Lung (tissue), 12 donors: ENCODE data around the gene PPP1R13B. TPM values are rescaled to one million over a fixed set of nuclear protein-coding genes. Genes with fewer than 3 reads are reported as not detected.
"Not testable (repeated sequence)": the region's sequence is repeated elsewhere in the genome, so short reads cannot be mapped to it uniquely, and the experiment has no call there.

ENCODE experiments used
- ATAC-seq: fragments of 200-7000 bp; cut with Tn5 transposase; one replicate; pipeline ENCODE4 v1.9.1; 2020; ENCODE audit warnings: moderate number of reproducible peaks; ENCODE audit not compliant: insufficient read depth, low FRiP score
- DNase-seq, 3 donors: peaks; one replicate each; pipeline ENCODE4 v3.0.0-alpha.2; 2013 to 2017
- H3K27ac ChIP-seq, 2 donors: one replicate each; pipeline ENCODE4 v1.5.1; 2013; ENCODE audit warnings: mild to moderate bottlenecking in 2 of 2, moderate library complexity in 2 of 2, control low read depth in 1 of 2, inconsistent platforms in 1 of 2, low read depth in 1 of 2, low read length in 1 of 2
- H3K27me3 ChIP-seq, 3 donors: one replicate each; pipeline ENCODE4 v1.5.1; 2013; ENCODE audit warnings: low read length in 2 of 3; ENCODE audit not compliant: control insufficient read depth in 3 of 3, insufficient read depth in 3 of 3
- H3K36me3 ChIP-seq, 4 donors: one replicate each; pipeline ENCODE4 v1.5.1; 2013; ENCODE audit warnings: low read length in 4 of 4, mild to moderate bottlenecking in 1 of 4, moderate library complexity in 1 of 4; ENCODE audit not compliant: control insufficient read depth in 4 of 4, insufficient read depth in 4 of 4
- H3K4me1 ChIP-seq, 5 donors: one replicate each; pipeline ENCODE4 v1.5.1; 2013; ENCODE audit warnings: low read length in 5 of 5, mild to moderate bottlenecking in 2 of 5, moderate library complexity in 1 of 5; ENCODE audit not compliant: control insufficient read depth in 5 of 5, insufficient read depth in 5 of 5
- H3K4me3 ChIP-seq: one replicate; pipeline ENCODE4 v1.5.1; 2013; ENCODE audit warnings: mild to moderate bottlenecking, control low read depth, moderate library complexity
- H3K9ac ChIP-seq, 2 donors: one replicate each; pipeline ENCODE4 v1.5.1; 2013; ENCODE audit warnings: low read length in 2 of 2, control low read depth in 1 of 2; ENCODE audit not compliant: insufficient read depth in 1 of 2
- H3K9me3 ChIP-seq, 4 donors: one replicate each; pipeline ENCODE4 v1.5.1; 2013; ENCODE audit warnings: low read length in 3 of 4, mild to moderate bottlenecking in 1 of 4, moderate library complexity in 1 of 4; ENCODE audit not compliant: control insufficient read depth in 4 of 4, insufficient read depth in 3 of 4
- WGBS, 2 donors: extraction: QIAGEN DNeasy Blood & Tissue Kit; methylation state at CpG; one replicate each; pipeline ENCODE4 v1.1.7; 2013; 5-methylcytosine and 5-hydroxymethylcytosine counted together
- polyA plus RNA-seq, 2 donors: library from polyadenylated mRNA; stranded (reverse); fragments of 200-250 nt; gene quantifications; one replicate each; pipeline ENCODE4 v1.2.1, GENCODE V29; 2013
- total RNA-seq, 2 donors: library from RNA; depleted of rRNA in 1 of 2; stranded (reverse); fragments of >200 nt in 1 of 2; gene quantifications; one replicate each; pipeline ENCODE4 v1.2.1, GENCODE V29; 2014 to 2021
- TF ChIP-seq, protein P1 (sequence below): IDR thresholded peaks from 2 replicates; pipeline ENCODE4 v1.5.1; 2012; ENCODE audit warnings: mild to moderate bottlenecking; ENCODE audit errors: control extremely low read depth, extremely low read depth
- donor health status: control.
- donor health status: control.
- donor health status: Bipolar disorder and iron deficiency.
- donor health status: healthy.
- donor health status: DM: yes; HTN: yes; CAD: no.

Gene PPP1R13B
- total and polyA plus RNA-seq, 4 donors, result 12.0 to 66.6 (median 38.4) TPM

DNA sequence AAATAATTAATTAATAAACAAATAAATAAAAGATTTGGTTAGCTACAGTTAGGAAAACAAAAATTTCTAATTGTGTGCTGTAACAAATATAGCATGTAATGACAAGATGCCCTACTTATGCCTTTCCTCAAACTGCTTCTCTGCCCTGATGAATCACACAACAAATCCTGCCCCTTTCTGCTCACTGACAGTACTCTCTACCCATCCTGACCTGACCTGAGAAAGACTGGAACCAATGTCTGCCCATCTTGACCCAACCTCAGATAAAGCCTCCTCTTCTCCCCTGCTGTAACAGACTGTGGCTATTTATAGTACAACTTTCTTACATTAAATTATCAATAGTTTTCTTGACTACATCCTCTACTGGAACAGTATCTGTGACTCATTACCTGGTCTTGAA is 43.7 kb downstream of the PPP1R13B start:
- no peak for ATAC-seq
- TF ChIP-seq, protein P1, sequence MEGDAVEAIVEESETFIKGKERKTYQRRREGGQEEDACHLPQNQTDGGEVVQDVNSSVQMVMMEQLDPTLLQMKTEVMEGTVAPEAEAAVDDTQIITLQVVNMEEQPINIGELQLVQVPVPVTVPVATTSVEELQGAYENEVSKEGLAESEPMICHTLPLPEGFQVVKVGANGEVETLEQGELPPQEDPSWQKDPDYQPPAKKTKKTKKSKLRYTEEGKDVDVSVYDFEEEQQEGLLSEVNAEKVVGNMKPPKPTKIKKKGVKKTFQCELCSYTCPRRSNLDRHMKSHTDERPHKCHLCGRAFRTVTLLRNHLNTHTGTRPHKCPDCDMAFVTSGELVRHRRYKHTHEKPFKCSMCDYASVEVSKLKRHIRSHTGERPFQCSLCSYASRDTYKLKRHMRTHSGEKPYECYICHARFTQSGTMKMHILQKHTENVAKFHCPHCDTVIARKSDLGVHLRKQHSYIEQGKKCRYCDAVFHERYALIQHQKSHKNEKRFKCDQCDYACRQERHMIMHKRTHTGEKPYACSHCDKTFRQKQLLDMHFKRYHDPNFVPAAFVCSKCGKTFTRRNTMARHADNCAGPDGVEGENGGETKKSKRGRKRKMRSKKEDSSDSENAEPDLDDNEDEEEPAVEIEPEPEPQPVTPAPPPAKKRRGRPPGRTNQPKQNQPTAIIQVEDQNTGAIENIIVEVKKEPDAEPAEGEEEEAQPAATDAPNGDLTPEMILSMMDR, result no peak
- Histone ChIP-seq H3K4me3 (no peak overlapping the region), H3K9me3 (no peaks in the 10 kb centered on the region), H3K27me3 (no peaks in the 10 kb centered on the region), H3K9ac (no peak overlapping the region), H3K27ac (no peak overlapping the region), H3K36me3 (no peaks in the 10 kb centered on the region), H3K4me1 (peaks cover 0 to 7% (median 2%) of the 10 kb centered on the region in 5 donors)
- DNase-seq, result no peak

DNA sequence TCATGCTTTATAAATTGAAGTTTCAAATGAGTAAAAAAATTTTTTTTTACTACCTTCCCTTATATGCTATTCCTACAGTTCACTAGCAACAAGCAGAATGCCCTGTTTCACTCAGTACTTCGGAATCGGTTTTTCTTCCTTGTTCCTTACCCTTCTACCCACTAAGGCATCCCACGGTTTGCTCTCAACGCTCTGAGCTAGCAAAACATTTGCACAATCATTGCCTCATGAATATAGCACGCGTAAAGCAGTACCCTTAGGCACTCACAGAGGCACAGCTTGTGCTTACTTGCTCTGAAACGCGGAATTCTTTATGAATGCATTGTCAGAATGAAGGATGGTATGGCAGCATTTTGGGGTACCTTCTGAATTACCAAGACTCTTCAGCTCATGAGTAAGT is 45.0 kb downstream of the PPP1R13B start:
- Histone ChIP-seq H3K4me3 (no peak overlapping the region), H3K36me3 (no peaks in the 10 kb centered on the region), H3K9me3 (no peaks in the 10 kb centered on the region), H3K9ac (peak overlapping the region in 1 of 2 donors; percentile 16), H3K27me3 (no peaks in the 10 kb centered on the region), H3K4me1 (peaks cover 0 to 7% (median 2%) of the 10 kb centered on the region in 5 donors), H3K27ac (peak overlapping the region in 1 of 2 donors; percentile 20)
- ATAC-seq, result peak; percentile 55
- WGBS, 2 donors, result 66 to 78% methylated on average over 8 of the region's 8 CpGs
- TF ChIP-seq, protein P1, result no peak
- DNase-seq, result no peak

DNA sequence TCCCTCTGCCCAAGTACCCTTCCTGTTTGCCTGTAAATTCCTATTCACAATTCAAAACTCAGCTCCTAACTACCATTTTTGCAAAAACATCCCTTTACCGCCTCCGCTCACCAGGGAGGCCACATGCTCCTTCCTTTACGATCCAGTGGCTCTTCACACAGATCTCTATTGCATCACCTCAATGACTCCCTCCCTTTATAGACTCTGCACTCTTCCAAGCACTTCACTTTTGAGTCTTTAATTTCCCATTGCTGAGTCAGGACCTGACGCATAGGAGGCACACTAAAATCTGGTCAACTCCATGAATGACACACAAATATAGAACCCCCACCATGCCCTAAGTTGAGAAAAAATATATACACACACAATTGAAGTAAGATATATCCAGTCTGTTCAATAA is 45.9 kb downstream of the PPP1R13B start:
- no peak overlapping the region for H3K4me3 ChIP-seq
- peaks cover 0 to 7% (median 2%) of the 10 kb centered on the region in 5 donors for H3K4me1 ChIP-seq
- peaks cover 0 to 1% (median 0%) of the 10 kb centered on the region in 4 donors for H3K36me3 ChIP-seq
- TF ChIP-seq, protein P1, result no peak
- DNase-seq (peak in 1 of 3 donors; percentile 31), ATAC-seq (peak; percentile 58)
- H3K27me3 ChIP-seq, result no peaks in the 10 kb centered on the region
- H3K9me3 ChIP-seq, result no peaks in the 10 kb centered on the region
- 26 to 36% methylated on average over 4 of the region's 4 CpGs for WGBS, 2 donors
- H3K9ac ChIP-seq, result no peak overlapping the region
- H3K27ac ChIP-seq, result peak overlapping the region in 1 of 2 donors; percentile 37

DNA sequence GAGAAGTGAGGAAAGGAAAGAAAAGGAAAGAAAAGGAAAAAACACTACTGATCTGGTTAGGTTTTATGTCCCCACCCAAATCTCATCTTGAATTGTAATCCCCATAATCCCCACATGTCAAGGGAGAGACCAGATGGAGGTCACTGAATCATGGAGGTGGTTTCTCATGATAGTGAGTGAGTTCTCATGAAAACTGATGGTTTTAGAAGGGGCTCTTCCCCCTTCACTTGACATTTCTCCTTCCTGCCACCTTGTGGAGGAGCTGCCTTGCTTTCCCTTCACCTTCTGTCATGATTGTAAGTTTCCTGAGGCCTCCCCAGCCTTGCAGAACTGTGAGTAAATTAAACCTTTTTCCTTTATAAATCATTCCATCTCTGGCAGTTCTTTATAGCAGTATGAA is 54.2 kb downstream of the PPP1R13B start:
- DNase-seq, H3K27me3 ChIP-seq, ATAC-seq, H3K4me1 ChIP-seq, H3K4me3 ChIP-seq, H3K9me3 ChIP-seq, H3K27ac ChIP-seq, H3K9ac ChIP-seq: not testable (repeated sequence)
- H3K36me3 ChIP-seq, result peaks cover 0 to 18% (median 8%) of the 10 kb centered on the region in 4 donors
